Keratinocyte (primary cell): ENCODE results near the gene PANK3. TPM values are rescaled to one million over a fixed set of nuclear protein-coding genes. Genes with fewer than 3 reads are reported as not detected.

Experiments
- DNase-seq: peaks from one replicate; pipeline ENCODE4 v3.0.0-alpha.2; 2011; ENCODE audit warnings: low read depth, missing footprints, low spot score
- FAIRE-seq: peaks from 2 replicates; lab custom pipeline; 2011; peaks lifted over from hg19 to GRCh38; lab: Jason Lieb, UNC
- H2AFZ ChIP-seq: 2 replicates; pipeline ENCODE4 v1.6.0; 2012; ENCODE audit warnings: low read length, control low read depth, inconsistent platforms; ENCODE audit not compliant: control insufficient read depth
- H3K27ac ChIP-seq: 2 replicates; pipeline ENCODE4 v1.5.1; 2011; ENCODE audit warnings: low read length; ENCODE audit not compliant: control insufficient read depth, insufficient read depth
- H3K27me3 ChIP-seq: 3 replicates; pipeline ENCODE4 v1.6.0; 2011; ENCODE audit warnings: low read length; ENCODE audit not compliant: control insufficient read depth, insufficient read depth; ENCODE audit errors: extremely low read depth
- H3K36me3 ChIP-seq, 2 experiments: 2 replicates in 1 of 2; 3 replicates in 1 of 2; pipeline ENCODE4 v1.5.1; 2011; ENCODE audit warnings: low read length in 2 of 2, mild to moderate bottlenecking in 1 of 2; ENCODE audit not compliant: control insufficient read depth in 2 of 2, insufficient read depth in 2 of 2; ENCODE audit errors: extremely low read depth in 1 of 2
- H3K4me1 ChIP-seq: 3 replicates; pipeline ENCODE4 v1.5.1; 2011; ENCODE audit warnings: low read length; ENCODE audit not compliant: control insufficient read depth, insufficient read depth; ENCODE audit errors: extremely low read depth
- H3K4me2 ChIP-seq: 3 replicates; pipeline ENCODE4 v1.6.0; 2011; ENCODE audit warnings: low read depth, low read length; ENCODE audit not compliant: control insufficient read depth, insufficient read depth; ENCODE audit errors: extremely low read depth
- H3K4me3 ChIP-seq, 3 experiments: fragments of 200-600 bp in 1 of 3; sonication (generic) in 1 of 3; 2 replicates in 2 of 3; 3 replicates in 1 of 3; pipeline ENCODE4 v1.5.1; 2011 to 2016; ENCODE audit warnings: low read length in 3 of 3, mild to moderate bottlenecking in 3 of 3, control low read depth in 2 of 3, inconsistent platforms in 1 of 3, low read depth in 1 of 3, mixed read lengths in 1 of 3, mixed run types in 1 of 3, moderate library complexity in 1 of 3; ENCODE audit not compliant: control insufficient read depth in 2 of 3, insufficient read depth in 2 of 3; ENCODE audit errors: extremely low read depth in 1 of 3
- H3K79me2 ChIP-seq: 2 replicates; pipeline ENCODE4 v1.6.0; 2012; ENCODE audit warnings: low read length; ENCODE audit not compliant: control insufficient read depth, insufficient read depth
- H3K9ac ChIP-seq: 3 replicates; pipeline ENCODE4 v1.6.0; 2011; ENCODE audit warnings: low read length; ENCODE audit not compliant: control insufficient read depth, insufficient read depth; ENCODE audit errors: extremely low read depth
- H3K9me1 ChIP-seq: 3 replicates; pipeline ENCODE4 v1.6.0; 2011; ENCODE audit warnings: low read length; ENCODE audit not compliant: control insufficient read depth, insufficient read depth; ENCODE audit errors: extremely low read depth
- H3K9me3 ChIP-seq: 2 replicates; pipeline ENCODE4 v1.5.1; 2012; ENCODE audit warnings: low read depth, low read length; ENCODE audit not compliant: control insufficient read depth
- H4K20me1 ChIP-seq: 3 replicates; pipeline ENCODE4 v1.6.0; 2011; ENCODE audit warnings: low read length; ENCODE audit not compliant: control insufficient read depth, insufficient read depth; ENCODE audit errors: extremely low read depth
- EZH2 ChIP-seq: IDR thresholded peaks from one replicate; pipeline ENCODE4 v1.6.1; 2012; ENCODE audit warnings: inconsistent platforms, mild to moderate bottlenecking, low read length, moderate library complexity
- dilution Hi-C: fragments of 300-500 bp; cut with MboI; formaldehyde crosslinking; loops from one replicate; pipeline ENCODE4 v1.7.0; 2020; ENCODE audit warnings: low sequenced_read_pairs; ENCODE audit not compliant: extremely low pct_ligation_motif_present
- polyA plus RNA-seq, 5 experiments: library from polyadenylated mRNA; depleted of rRNA in 3 of 5; stranded (reverse) in 3 of 5; stranded (forward) in 1 of 5; unstranded in 1 of 5; fragments of >200 nt; gene quantifications; 1 replicate in 1 of 5; 2 replicates in 3 of 5; 3 replicates in 1 of 5; pipeline versions ENCODE4 v1.2.1 to v1.2.3, GENCODE V29; 2011 to 2012; ENCODE audit warnings: missing spikeins in 2 of 5, low read depth in 1 of 5, low replicate concordance in 1 of 5
- TF ChIP-seq, protein P1 (sequence below), 3 experiments: IDR thresholded peaks in 1 of 3; conservative IDR thresholded peaks in 1 of 3; optimal IDR thresholded peaks in 1 of 3; 2 replicates in 2 of 3; 3 replicates in 1 of 3; pipeline versions ENCODE3 to v1.5.1; 2011; ENCODE audit warnings: low read length in 3 of 3, mild to moderate bottlenecking in 3 of 3, moderate library complexity in 2 of 3, control low read depth in 1 of 3, inconsistent platforms in 1 of 3; ENCODE audit not compliant: insufficient read depth in 2 of 3; ENCODE audit errors: extremely low read depth in 1 of 3

PANK3 gene
- polyA plus RNA-seq, 1 donor (not counting 4 experiments of a cell fraction or from before 2014, with no cell fraction given) = 39.6 TPM

DNA sequence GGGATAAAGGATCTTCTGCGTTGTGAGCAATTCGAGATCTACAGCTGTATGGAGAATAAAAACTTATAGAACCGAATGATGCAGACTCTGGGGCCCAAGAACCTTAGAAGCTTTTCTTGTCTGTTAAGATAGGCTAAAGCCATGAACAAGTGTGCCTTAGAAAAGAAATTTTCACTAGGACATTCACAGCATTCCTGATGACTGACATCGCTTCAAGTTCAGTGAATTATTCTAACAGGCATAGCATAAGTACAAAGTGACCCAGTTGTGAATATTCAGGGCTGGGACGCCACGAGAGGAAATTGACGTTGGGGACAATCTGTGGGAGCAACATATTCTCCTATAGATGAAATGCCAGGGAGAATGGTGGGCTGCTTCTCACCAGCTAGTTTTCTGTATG is 32.0 kb upstream of the PANK3 start:
- dilution Hi-C loops = no loop called here
- Histone ChIP-seq H3K79me2 (no peaks in the 10 kb centered on the region), H4K20me1 (no peaks in the 10 kb centered on the region), H3K4me3 (no peak overlapping the region), H3K27ac (no peak overlapping the region), H2AFZ (no peak overlapping the region), H3K4me1 (no peaks in the 10 kb centered on the region), H3K4me2 (no peak overlapping the region), H3K9me1 (no peaks in the 10 kb centered on the region), H3K9me3 (no peaks in the 10 kb centered on the region), H3K36me3 (no peaks in the 10 kb centered on the region), H3K27me3 (no peaks in the 10 kb centered on the region), H3K9ac (no peak overlapping the region)
- no peak for DNase-seq
- TF ChIP-seq, protein P1, sequence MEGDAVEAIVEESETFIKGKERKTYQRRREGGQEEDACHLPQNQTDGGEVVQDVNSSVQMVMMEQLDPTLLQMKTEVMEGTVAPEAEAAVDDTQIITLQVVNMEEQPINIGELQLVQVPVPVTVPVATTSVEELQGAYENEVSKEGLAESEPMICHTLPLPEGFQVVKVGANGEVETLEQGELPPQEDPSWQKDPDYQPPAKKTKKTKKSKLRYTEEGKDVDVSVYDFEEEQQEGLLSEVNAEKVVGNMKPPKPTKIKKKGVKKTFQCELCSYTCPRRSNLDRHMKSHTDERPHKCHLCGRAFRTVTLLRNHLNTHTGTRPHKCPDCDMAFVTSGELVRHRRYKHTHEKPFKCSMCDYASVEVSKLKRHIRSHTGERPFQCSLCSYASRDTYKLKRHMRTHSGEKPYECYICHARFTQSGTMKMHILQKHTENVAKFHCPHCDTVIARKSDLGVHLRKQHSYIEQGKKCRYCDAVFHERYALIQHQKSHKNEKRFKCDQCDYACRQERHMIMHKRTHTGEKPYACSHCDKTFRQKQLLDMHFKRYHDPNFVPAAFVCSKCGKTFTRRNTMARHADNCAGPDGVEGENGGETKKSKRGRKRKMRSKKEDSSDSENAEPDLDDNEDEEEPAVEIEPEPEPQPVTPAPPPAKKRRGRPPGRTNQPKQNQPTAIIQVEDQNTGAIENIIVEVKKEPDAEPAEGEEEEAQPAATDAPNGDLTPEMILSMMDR (optimal IDR thresholded peaks at IDR 0.05 in 1 of 3, IDR thresholded peaks at IDR 0.05 in 1 of 3, conservative IDR thresholded peaks at IDR 0.05 in 1 of 3; ENCODE audit: extremely low read depth in 1 of 3, insufficient read depth in 2 of 3, low read length in 3 of 3) = no peak
- TF ChIP-seq EZH2 = no peak
- FAIRE-seq = no peak

DNA sequence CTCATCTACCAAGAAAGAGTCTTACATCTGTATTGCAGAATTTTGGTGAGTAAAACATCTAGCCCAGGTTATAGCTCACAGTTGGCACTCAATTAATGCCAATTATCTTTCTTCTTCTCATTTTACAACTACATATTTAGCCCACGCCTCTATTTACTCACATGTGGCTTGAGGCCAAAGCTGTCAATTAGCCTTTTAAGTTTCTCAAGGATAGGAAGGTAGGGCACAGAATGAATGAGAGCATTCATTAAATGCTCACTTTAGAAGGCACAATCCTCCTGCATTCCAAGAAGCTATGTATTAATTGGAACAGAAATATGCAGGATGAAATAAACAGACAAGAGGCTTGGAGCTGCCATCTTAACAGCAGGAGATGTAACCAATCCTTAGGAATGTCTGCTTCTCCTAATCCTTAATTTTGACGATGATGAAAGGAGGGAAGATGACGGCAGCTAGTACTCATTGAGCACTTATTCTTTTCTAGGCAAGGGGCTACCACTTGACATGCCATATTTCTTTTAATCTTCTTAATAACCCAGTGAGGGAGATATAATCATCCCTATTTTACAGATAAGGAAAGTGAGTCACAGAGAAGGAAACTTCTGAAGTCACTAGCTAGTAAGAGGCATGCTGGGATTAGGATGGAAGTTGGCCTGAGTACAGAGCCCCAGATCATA is 30.8 kb upstream of the PANK3 start:
- no peak for DNase-seq
- Histone ChIP-seq H3K27me3 (no peaks in the 10 kb centered on the region), H4K20me1 (no peaks in the 10 kb centered on the region), H3K4me1 (no peaks in the 10 kb centered on the region), H3K9me3 (no peaks in the 10 kb centered on the region), H3K4me2 (no peak overlapping the region), H3K9ac (no peak overlapping the region), H2AFZ (no peak overlapping the region), H3K36me3 (no peaks in the 10 kb centered on the region), H3K79me2 (no peaks in the 10 kb centered on the region), H3K9me1 (no peaks in the 10 kb centered on the region), H3K27ac (no peak overlapping the region), H3K4me3 (no peak overlapping the region)
- TF ChIP-seq EZH2 = no peak
- TF ChIP-seq, protein P1 (optimal IDR thresholded peaks at IDR 0.05 in 1 of 3, IDR thresholded peaks at IDR 0.05 in 1 of 3, conservative IDR thresholded peaks at IDR 0.05 in 1 of 3; ENCODE audit: extremely low read depth in 1 of 3, insufficient read depth in 2 of 3, low read length in 3 of 3) = no peak
- FAIRE-seq = no peak
- dilution Hi-C loops = no loop called here
